A549 (cell line): Measurements from ENCODE around the gene SBF2. TPM values are rescaled to one million over a fixed set of nuclear protein-coding genes. Genes with fewer than 3 reads are reported as not detected.

Experiments used
- ATAC-seq, 2 experiments: fragments of 200-7000 bp in 1 of 2; fragments of >200 bp in 1 of 2; cut with Nextera tagmentation in 1 of 2; cut with Tn5 transposase in 1 of 2; 3 replicates each; pipeline versions ENCODE4 v1.8.0 to v1.9.1; 2018 to 2020; ENCODE audit warnings: mild to moderate bottlenecking in 1 of 2, moderate library complexity in 1 of 2
- CTCF ChIA-PET: fragments of 300-600 bp; sonication (Branson Sonifier 250); formaldehyde crosslinking; extraction: SDS; loops from one replicate; lab custom pipeline; 2021; ENCODE audit warnings: antibody characterized with exemption, inconsistent platforms; lab: Yijun Ruan, JAX
- POLR2A ChIA-PET: fragments of 350-600 bp; formaldehyde crosslinking; extraction: SDS; loops from one replicate; lab custom pipeline; 2021; ENCODE audit warnings: antibody characterized with exemption, inconsistent platforms; lab: Yijun Ruan, JAX
- DNase-seq, 2 experiments: peaks; one replicate each; pipeline versions ENCODE4 v3.0.0 to v3.0.0-alpha.2; 2011 to 2016; ENCODE audit warnings: low read depth in 1 of 2, low spot score in 1 of 2
- FAIRE-seq: peaks from 2 replicates; lab custom pipeline; 2011; peaks lifted over from hg19 to GRCh38; lab: Jason Lieb, UNC
- H3K27ac ChIP-seq, 2 experiments: fragments of >200 bp; sonication (Bioruptor Twin); formaldehyde crosslinking; 3 replicates each; pipeline ENCODE4 v1.5.1; 2016 to 2017
- H3K4me1 ChIP-seq: fragments of >200 bp; sonication (Bioruptor Twin); formaldehyde crosslinking; 3 replicates; pipeline ENCODE4 v1.6.1; 2016
- H3K4me2 ChIP-seq: fragments of >200 bp; sonication (Bioruptor Twin); formaldehyde crosslinking; 3 replicates; pipeline ENCODE4 v1.6.1; 2016
- H3K4me3 ChIP-seq: fragments of >200 bp; sonication (Bioruptor Twin); formaldehyde crosslinking; 3 replicates; pipeline ENCODE4 v1.5.1; 2016
- H3K9me3 ChIP-seq: fragments of >200 bp; sonication (Bioruptor Twin); formaldehyde crosslinking; 3 replicates; pipeline ENCODE4 v1.6.1; 2016
- BCL3 ChIP-seq: fragments of >200 bp; sonication (Bioruptor Twin); formaldehyde crosslinking; IDR thresholded peaks from 3 replicates; pipeline ENCODE4 v1.6.1; 2016
- CHD4 ChIP-seq: fragments of 200-600 bp; sonication (generic); IDR thresholded peaks from 2 replicates; pipeline ENCODE4 v1.6.1; 2016; ENCODE audit warnings: antibody characterized with exemption, mild to moderate bottlenecking, borderline replicate concordance
- ESRRA ChIP-seq: fragments of 150-350 bp; IDR thresholded peaks from 2 replicates; pipeline ENCODE4 v1.6.1; 2014; ENCODE audit warnings: mild to moderate bottlenecking, low read length, borderline replicate concordance
- FOSB ChIP-seq: fragments of 250-450 bp; sonication (Bioruptor Pico); IDR thresholded peaks from 2 replicates; pipeline ENCODE4 v1.5.0; 2020; ENCODE audit warnings: mild to moderate bottlenecking, moderate library complexity
- FOSL2 ChIP-seq, 2 experiments: fragments of 450-650 bp in 1 of 2; fragments of >200 bp in 1 of 2; sonication (Bioruptor Twin) in 1 of 2; formaldehyde crosslinking; IDR thresholded peaks; 2 replicates each; pipeline versions ENCODE4 v1.5.0 to v1.6.1; 2016 to 2020; ENCODE audit warnings: mild to moderate bottlenecking in 1 of 2, moderate library complexity in 1 of 2
- HOXA7 ChIP-seq: fragments of 250-450 bp; sonication (Bioruptor Pico); IDR thresholded peaks from 2 replicates; pipeline ENCODE4 v1.5.0; 2020; ENCODE audit warnings: mild to moderate bottlenecking, moderate library complexity
- NR3C1 ChIP-seq: fragments of >200 bp; sonication (Bioruptor Twin); formaldehyde crosslinking; IDR thresholded peaks from 3 replicates; pipeline ENCODE4 v1.6.1; 2017
- RCOR1 ChIP-seq: fragments of 150-350 bp; IDR thresholded peaks from 2 replicates; pipeline ENCODE4 v1.6.1; 2014; ENCODE audit warnings: antibody characterized with exemption, low read length, low read depth
- SMC3 ChIP-seq: fragments of >200 bp; sonication (Bioruptor Twin); formaldehyde crosslinking; IDR thresholded peaks from 3 replicates; pipeline ENCODE4 v1.6.1; 2018; ENCODE audit warnings: inconsistent platforms
- WGBS: methylation state at CpG from one replicate; pipeline ENCODE4 v1.1.6; 2017; ENCODE audit errors: missing lambda C conversion rate; 5-methylcytosine and 5-hydroxymethylcytosine counted together
- polyA plus RNA-seq, 4 experiments: library from polyadenylated mRNA; depleted of rRNA in 3 of 4; stranded (reverse); fragments of >200 nt; fragmentation: RNase III in 1 of 4; extraction: RNeasy Plus Mini Kit Qiagen cat#74134 plus additional on column Dnase treatment in 1 of 4; gene quantifications; 2 replicates in 3 of 4; 3 replicates in 1 of 4; pipeline ENCODE4 v1.2.3, GENCODE V29; 2011 to 2017
- TF ChIP-seq, protein P1 (sequence below): fragments of 200-600 bp; sonication (generic); IDR thresholded peaks from 2 replicates; pipeline ENCODE4 v1.6.1; 2016; ENCODE audit warnings: antibody characterized with exemption, mild to moderate bottlenecking, moderate library complexity
- TF ChIP-seq, protein P2 (sequence below): IDR thresholded peaks from 2 replicates; pipeline ENCODE4 v1.6.1; 2012
- TF ChIP-seq, protein P3 (sequence below): IDR thresholded peaks from 2 replicates; pipeline ENCODE4 v1.6.1; 2012; ENCODE audit warnings: low read depth, borderline replicate concordance

Gene SBF2
- polyA plus RNA-seq, 2 of the 4 experiments (the other 2 are of a cell fraction), result 11.1 to 49.6 TPM

DNA sequence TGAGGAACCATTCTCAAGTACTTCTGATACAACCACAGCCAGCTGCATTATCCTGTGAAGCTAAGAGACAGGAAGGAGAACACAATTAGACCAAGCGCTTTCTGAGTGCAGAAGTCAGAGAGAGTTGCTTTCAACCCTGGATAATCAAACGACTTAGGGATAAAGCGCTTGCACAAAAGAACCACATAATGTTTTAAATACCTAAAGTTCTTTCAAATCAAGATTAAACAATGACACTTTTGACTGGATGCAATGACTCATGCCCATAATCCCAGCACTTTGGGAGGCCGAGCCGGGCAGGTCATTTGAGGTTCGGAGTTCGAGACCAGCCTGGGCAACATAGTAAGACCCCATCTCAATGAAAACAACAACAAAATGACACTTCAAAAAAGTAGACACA lies 485.1 kb downstream of the SBF2 start:
- CTCF ChIA-PET, result interaction anchor here (0.6 to 1.0 kb wide), 2 partner anchors 24 to 204 kb away, joined by 3 read pairs; no protein-coding TSS in a partner anchor
- no peak for DNase-seq
- Histone ChIP-seq H3K9me3 (no peaks in the 10 kb centered on the region), H3K4me3 (no peak overlapping the region), H3K27ac (no peak overlapping the region), H3K4me1 (peaks cover 5% of the 10 kb centered on the region), H3K4me2 (no peak overlapping the region)
- no peak for ATAC-seq
- TF ChIP-seq BCL3 (no peak), CHD4 (no peak), FOSL2 (IDR thresholded peaks at IDR 0.05) (no peak), FOSL2 (CRISPR knock-in tag; IDR thresholded peaks at IDR 0.05) (0 out of 2 replicates have a peak, but pooled peaks have one; percentile 6), FOSB (CRISPR knock-in tag) (no peak)
- TF ChIP-seq, protein P1, sequence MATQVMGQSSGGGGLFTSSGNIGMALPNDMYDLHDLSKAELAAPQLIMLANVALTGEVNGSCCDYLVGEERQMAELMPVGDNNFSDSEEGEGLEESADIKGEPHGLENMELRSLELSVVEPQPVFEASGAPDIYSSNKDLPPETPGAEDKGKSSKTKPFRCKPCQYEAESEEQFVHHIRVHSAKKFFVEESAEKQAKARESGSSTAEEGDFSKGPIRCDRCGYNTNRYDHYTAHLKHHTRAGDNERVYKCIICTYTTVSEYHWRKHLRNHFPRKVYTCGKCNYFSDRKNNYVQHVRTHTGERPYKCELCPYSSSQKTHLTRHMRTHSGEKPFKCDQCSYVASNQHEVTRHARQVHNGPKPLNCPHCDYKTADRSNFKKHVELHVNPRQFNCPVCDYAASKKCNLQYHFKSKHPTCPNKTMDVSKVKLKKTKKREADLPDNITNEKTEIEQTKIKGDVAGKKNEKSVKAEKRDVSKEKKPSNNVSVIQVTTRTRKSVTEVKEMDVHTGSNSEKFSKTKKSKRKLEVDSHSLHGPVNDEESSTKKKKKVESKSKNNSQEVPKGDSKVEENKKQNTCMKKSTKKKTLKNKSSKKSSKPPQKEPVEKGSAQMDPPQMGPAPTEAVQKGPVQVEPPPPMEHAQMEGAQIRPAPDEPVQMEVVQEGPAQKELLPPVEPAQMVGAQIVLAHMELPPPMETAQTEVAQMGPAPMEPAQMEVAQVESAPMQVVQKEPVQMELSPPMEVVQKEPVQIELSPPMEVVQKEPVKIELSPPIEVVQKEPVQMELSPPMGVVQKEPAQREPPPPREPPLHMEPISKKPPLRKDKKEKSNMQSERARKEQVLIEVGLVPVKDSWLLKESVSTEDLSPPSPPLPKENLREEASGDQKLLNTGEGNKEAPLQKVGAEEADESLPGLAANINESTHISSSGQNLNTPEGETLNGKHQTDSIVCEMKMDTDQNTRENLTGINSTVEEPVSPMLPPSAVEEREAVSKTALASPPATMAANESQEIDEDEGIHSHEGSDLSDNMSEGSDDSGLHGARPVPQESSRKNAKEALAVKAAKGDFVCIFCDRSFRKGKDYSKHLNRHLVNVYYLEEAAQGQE, result no peak
- no peak for FAIRE-seq
- POLR2A ChIA-PET, result no interaction called here
- WGBS, result 84% methylated on average over 7 of the region's 7 CpGs

DNA sequence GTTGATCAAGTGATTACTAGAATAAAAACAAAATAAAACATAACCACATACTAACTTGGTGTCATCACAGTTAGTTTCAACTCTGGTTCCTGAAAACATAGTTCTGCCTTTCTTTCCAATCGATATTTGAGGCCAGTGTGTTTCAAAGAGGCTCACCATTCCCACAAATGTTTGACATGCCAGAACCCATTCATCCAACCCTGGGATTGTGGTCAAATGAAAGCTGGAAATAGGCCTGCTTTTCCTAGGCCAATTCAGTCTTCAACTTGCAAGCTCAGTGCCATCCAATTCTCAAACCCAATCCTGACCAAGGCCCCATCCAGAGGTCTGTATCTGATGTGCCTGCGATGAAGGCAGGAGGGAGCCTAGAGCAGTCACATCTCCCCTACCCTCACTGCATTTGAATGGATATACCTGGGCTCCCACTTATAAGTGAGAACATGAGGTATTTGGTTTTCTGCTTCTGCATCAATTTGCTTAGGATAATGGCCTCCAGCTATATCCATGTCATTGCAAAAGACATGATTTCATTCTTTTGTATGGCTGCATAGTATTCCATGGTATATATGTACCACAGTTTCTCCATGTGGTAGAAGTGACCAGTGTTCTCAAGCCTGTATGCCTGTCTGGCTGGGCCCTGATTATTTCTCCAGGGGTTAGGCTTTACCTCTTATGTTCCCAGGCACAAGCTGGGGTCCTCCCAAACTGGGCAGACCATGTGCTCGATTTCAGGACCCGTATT lies 486.9 kb downstream of the SBF2 start:
- Histone ChIP-seq H3K9me3 (no peaks in the 10 kb centered on the region), H3K4me1 (peaks cover 24% of the 10 kb centered on the region), H3K4me2 (no peak overlapping the region), H3K4me3 (no peak overlapping the region), H3K27ac (no peak overlapping the region)
- ChIA-PET CTCF (interaction anchor here (0.5 to 2.8 kb wide), 6 partner anchors 11 to 317 kb away, joined by 3 to 10 read pairs (median 5); no protein-coding TSS in a partner anchor), POLR2A (no interaction called here)
- FAIRE-seq (no peak), ATAC-seq (no peak), DNase-seq (no peak)
- TF ChIP-seq, protein P2, sequence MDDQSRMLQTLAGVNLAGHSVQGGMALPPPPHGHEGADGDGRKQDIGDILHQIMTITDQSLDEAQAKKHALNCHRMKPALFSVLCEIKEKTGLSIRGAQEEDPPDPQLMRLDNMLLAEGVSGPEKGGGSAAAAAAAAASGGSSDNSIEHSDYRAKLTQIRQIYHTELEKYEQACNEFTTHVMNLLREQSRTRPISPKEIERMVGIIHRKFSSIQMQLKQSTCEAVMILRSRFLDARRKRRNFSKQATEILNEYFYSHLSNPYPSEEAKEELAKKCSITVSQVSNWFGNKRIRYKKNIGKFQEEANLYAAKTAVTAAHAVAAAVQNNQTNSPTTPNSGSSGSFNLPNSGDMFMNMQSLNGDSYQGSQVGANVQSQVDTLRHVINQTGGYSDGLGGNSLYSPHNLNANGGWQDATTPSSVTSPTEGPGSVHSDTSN, result no peak
- WGBS, result 91% methylated on average over 4 of the region's 4 CpGs

DNA sequence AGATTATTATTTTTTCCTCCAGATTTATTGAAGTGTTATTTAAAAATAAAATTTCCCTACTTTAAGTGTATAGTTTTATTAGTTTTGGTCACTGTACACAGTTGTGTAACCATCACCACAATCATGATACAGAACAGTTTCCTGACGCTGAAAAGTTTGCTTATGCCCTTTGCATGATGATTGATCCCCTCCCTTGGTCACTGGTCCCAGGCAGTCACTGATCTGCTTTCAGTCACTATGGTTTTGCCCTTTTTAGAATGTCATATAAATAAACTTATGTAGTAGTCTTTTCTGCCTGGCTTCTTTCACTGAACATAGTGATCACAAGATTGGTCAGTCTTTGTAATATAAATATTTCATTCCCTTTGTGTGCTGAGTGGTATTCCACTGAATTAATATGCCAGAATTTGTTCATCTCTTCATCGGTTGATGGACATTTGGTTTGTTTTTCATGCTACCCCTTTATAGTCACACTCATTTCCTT lies 489.6 kb downstream of the SBF2 start:
- ATAC-seq, result no peak
- TF ChIP-seq SMC3, result no peak
- TF ChIP-seq HOXA7 (CRISPR knock-in tag), result no peak
- no peak for TF ChIP-seq FOSB (CRISPR knock-in tag)
- no peak for TF ChIP-seq BCL3
- TF ChIP-seq RCOR1, result no peak
- no peak for TF ChIP-seq ESRRA
- TF ChIP-seq, protein P3, sequence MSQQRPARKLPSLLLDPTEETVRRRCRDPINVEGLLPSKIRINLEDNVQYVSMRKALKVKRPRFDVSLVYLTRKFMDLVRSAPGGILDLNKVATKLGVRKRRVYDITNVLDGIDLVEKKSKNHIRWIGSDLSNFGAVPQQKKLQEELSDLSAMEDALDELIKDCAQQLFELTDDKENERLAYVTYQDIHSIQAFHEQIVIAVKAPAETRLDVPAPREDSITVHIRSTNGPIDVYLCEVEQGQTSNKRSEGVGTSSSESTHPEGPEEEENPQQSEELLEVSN, result no peak
- TF ChIP-seq NR3C1, result no peak
- Histone ChIP-seq H3K4me3 (no peak overlapping the region), H3K27ac (peak overlapping the region in 1 of 2 experiments; percentile 79; a peak in 4 of 6 replicates), H3K4me2 (peak overlapping the region; percentile 47; the same call in 1 of the 3 replicates), H3K4me1 (peaks cover 42% of the 10 kb centered on the region), H3K9me3 (no peaks in the 10 kb centered on the region)
- WGBS, result 88% methylated on average over 2 of the region's 2 CpGs
- POLR2A ChIA-PET, result no interaction called here
- no peak for FAIRE-seq
- DNase-seq, result no peak
- CTCF ChIA-PET, result no interaction called here
